Activated CD4-positive, alpha-beta memory T cell treated with anti-CD3 and anti-CD28 coated beads for 36 hours (primary cell): ENCODE results near the gene LPP. TPM values are rescaled to one million over a fixed set of nuclear protein-coding genes. Genes with fewer than 3 reads are reported as not detected.
"Not testable (repeated sequence)": the region's sequence is repeated elsewhere in the genome, so short reads cannot be mapped to it uniquely, and the experiment has no call there.

Experiments
- CTCF ChIA-PET: fragments of 350-600 bp; sonication (Branson Sonifier 250); formaldehyde crosslinking; loops from one replicate; lab custom pipeline; 2021; ENCODE audit warnings: antibody characterized with exemption, inconsistent platforms; lab: Charles Lee
- POLR2A ChIA-PET: fragments of 350-600 bp; sonication (Branson Sonifier 250); formaldehyde crosslinking; loops from one replicate; lab custom pipeline; 2021; ENCODE audit warnings: antibody characterized with exemption; lab: Charles Lee
- DNase-seq: peaks from one replicate; pipeline ENCODE4 v3.0.0-alpha.2; 2020
- H3K27ac Mint-ChIP-seq: one replicate; pipeline ENCODE4 v1.8.0; 2021; ENCODE audit warnings: mixed read lengths
- H3K27me3 Mint-ChIP-seq: one replicate; pipeline ENCODE4 v1.8.0; 2021; ENCODE audit warnings: mixed read lengths
- H3K36me3 Mint-ChIP-seq: one replicate; pipeline ENCODE4 v1.8.0; 2021; ENCODE audit warnings: mixed read lengths
- H3K4me1 Mint-ChIP-seq: one replicate; pipeline ENCODE4 v1.8.0; 2021; ENCODE audit warnings: low read depth, mixed read lengths
- H3K4me3 Mint-ChIP-seq: one replicate; pipeline ENCODE4 v1.8.0; 2021; ENCODE audit warnings: mild to moderate bottlenecking, mixed read lengths
- H3K9me3 Mint-ChIP-seq: one replicate; pipeline ENCODE4 v1.8.0; 2021; ENCODE audit warnings: mixed read lengths
- intact Hi-C: fragments of 100-400 bp; cut with micrococcal nuclease; formaldehyde crosslinking; loops from one replicate; pipeline ENCODE4 v1.15.1; 2023
- total RNA-seq, 2 experiments: library from RNA; stranded (reverse); gene quantifications; one replicate each; pipeline ENCODE4 v1.2.3, GENCODE V29; 2021

Gene LPP
- total RNA-seq, 2 experiments from 2014 or later: 41.0 to 43.6 TPM

DNA sequence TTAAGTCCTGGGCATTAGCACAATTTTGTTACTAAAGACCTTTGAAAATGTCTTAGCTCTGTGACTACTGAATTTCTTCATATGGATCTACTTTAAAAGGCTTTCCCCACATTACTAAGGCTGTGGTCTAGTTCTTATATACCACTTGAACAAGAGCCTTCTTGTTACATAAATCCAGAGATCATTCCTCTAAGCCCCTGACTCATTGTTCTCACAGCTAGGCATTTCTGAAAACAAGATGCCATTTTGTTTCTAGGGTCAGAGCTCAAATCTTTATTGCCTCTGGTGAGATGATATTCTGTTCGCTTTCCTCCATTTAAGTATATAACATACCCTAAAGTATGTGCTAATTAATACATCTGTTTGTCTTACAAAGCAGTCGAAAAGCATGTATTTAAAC, 29.8 kb upstream of the LPP start:
- Mint-ChIP-seq H3K27me3 (peaks cover 1% of the 10 kb centered on the region), H3K4me3 (no peak overlapping the region), H3K27ac (peak overlapping the region; percentile 29), H3K36me3 (no peaks in the 10 kb centered on the region), H3K4me1 (peaks cover 20% of the 10 kb centered on the region), H3K9me3 (no peaks in the 10 kb centered on the region)
- ChIA-PET POLR2A (interaction anchor here (0.8 to 1.2 kb wide), 2 partner anchors 29 to 384 kb away, joined by 3 to 4 read pairs; no protein-coding TSS in a partner anchor), CTCF (interaction anchor here (1.0 to 1.4 kb wide), 2 partner anchors 385 to 917 kb away, joined by 3 to 4 read pairs; no protein-coding TSS in a partner anchor)
- no peak for DNase-seq
- intact Hi-C loops: loop anchor here (5.0 kb wide), 2 partner anchors 33 to 62 kb away; no protein-coding TSS in a partner anchor

DNA sequence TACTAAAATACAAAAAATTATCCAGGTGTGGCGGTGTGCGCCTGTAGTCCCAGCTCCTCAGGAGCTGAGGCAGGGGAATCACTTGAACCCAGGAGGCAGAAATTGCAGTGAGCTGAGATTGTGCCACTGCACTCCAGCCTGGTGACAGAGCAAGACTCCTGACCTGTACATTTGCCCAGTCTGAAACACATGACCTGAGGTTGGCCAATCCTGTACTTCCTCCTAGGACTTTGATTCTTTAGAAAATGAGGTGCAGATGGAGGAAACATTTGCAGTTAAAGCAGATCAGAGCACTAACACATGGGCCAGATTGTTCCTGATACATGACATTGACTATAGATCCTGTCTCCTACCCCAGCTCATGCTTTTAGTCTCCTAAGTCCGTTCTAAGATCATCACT, 28.9 kb upstream of the LPP start:
- intact Hi-C loops: no loop called here
- no peaks in the 10 kb centered on the region for H3K36me3 Mint-ChIP-seq
- no peak for DNase-seq
- no peaks in the 10 kb centered on the region for H3K9me3 Mint-ChIP-seq
- peaks cover 1% of the 10 kb centered on the region for H3K27me3 Mint-ChIP-seq
- ChIA-PET CTCF (interaction anchor here (1.4 kb wide), 1 partner anchor 916 kb away, joined by 3 read pairs; no protein-coding TSS in a partner anchor), POLR2A (no interaction called here)
- peaks cover 20% of the 10 kb centered on the region for H3K4me1 Mint-ChIP-seq
- H3K27ac Mint-ChIP-seq: no peak overlapping the region
- H3K4me3 Mint-ChIP-seq: no peak overlapping the region

DNA sequence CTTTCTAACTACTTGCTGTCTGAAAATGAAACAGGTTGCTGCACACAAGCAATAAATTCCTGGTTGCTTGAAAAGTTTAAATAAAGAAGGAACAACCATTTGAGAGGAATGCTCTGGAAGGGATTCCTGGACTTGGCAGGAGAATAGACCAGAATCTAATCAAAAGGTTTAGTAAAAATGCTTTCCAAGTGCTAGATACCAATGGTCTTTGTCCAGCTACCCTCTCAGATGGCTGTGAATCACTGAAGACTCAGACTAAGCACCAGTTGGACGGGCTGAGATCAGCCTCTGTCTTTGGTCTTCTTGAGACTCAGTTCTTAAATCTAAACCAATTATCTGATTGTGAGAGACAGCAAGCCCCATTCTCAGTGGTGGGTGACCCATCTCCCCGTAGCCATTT, 27.7 kb upstream of the LPP start:
- Mint-ChIP-seq H3K36me3 (no peaks in the 10 kb centered on the region), H3K4me3 (no peak overlapping the region), H3K27me3 (no peaks in the 10 kb centered on the region), H3K4me1 (peaks cover 20% of the 10 kb centered on the region), H3K9me3 (no peaks in the 10 kb centered on the region), H3K27ac (no peak overlapping the region)
- POLR2A ChIA-PET: no interaction called here
- no peak for DNase-seq
- intact Hi-C loops: no loop called here
- CTCF ChIA-PET: interaction anchor here (0.8 kb wide), 1 partner anchor 828 kb away, joined by 5 read pairs; no protein-coding TSS in a partner anchor

DNA sequence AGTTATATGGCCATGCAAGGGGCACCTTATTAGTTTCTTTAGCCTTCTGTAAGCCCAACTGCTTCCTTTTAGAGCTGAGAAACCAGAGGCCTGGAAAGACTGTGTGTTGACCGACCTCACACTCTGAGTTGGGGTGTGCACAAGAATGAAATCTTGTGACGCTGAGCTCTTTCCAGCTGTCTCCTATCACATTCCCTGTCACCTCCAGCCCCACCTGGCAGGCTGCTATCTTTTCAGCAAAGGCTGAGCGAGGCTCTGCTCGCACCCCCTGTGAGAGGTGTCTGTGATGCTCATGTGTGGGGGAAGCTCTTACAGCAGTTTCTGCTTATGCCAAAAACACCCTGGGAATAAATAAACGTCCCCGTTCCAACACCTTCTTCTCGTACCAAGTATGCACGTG, 27.0 kb upstream of the LPP start:
- Mint-ChIP-seq H3K36me3 (no peaks in the 10 kb centered on the region), H3K27ac (no peak overlapping the region), H3K4me3 (no peak overlapping the region), H3K4me1 (peaks cover 20% of the 10 kb centered on the region), H3K27me3 (no peaks in the 10 kb centered on the region), H3K9me3 (no peaks in the 10 kb centered on the region)
- ChIA-PET CTCF (no interaction called here), POLR2A (no interaction called here)
- intact Hi-C loops: no loop called here
- no peak for DNase-seq

DNA sequence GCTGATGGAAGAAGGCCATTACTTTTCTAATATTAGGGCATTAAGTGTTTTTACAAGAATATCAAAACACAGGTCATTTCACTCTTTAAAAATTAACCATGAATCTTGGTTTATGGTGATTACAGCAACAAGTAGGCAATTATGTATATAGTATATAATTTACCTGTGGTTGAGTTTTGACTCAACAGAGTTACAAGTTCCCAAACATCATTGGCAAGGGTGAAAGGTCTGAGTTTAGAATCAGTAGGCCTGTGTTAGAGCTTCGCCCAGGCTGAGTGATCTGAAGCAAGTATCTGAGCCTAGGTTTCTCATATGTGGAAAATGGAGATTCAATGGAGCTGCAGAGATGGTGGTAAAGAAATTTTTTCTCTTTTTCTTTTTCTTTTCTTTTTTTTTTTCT, 25.1 kb upstream of the LPP start:
- CTCF ChIA-PET: no interaction called here
- intact Hi-C loops: no loop called here
- Mint-ChIP-seq H3K9me3 (peaks cover under 1% of the 10 kb centered on the region), H3K4me1 (peaks cover 10% of the 10 kb centered on the region), H3K36me3 (no peaks in the 10 kb centered on the region), H3K27ac (no peak overlapping the region), H3K27me3 (no peaks in the 10 kb centered on the region), H3K4me3 (no peak overlapping the region)
- no peak for DNase-seq
- POLR2A ChIA-PET: no interaction called here

DNA sequence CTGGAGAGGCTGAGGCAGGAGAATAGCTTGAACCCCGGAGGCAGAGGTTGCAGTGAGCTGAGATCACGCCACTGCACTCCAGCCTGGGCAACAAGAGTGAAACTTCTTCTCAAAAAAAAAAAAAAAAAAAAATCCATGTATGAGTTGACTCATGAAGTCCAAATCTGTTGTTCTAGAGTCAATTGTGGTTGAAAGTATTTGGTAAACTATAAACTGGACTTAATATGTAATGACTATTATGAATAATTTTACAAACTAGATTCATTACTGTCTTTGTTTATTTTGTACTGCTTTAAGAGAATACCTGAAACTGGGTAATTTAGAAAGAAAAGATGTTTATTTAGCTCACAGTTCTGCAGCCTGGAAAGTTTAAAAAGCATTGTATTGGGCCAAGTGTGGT, 22.9 kb upstream of the LPP start:
- H3K9me3 Mint-ChIP-seq, H3K27ac Mint-ChIP-seq, DNase-seq, H3K27me3 Mint-ChIP-seq, H3K4me1 Mint-ChIP-seq, intact Hi-C loops, CTCF ChIA-PET, H3K4me3 Mint-ChIP-seq, H3K36me3 Mint-ChIP-seq: not testable (repeated sequence)
- POLR2A ChIA-PET: interaction anchor here (0.7 kb wide), 1 partner anchor 185 kb away, joined by 3 read pairs; no protein-coding TSS in a partner anchor

DNA sequence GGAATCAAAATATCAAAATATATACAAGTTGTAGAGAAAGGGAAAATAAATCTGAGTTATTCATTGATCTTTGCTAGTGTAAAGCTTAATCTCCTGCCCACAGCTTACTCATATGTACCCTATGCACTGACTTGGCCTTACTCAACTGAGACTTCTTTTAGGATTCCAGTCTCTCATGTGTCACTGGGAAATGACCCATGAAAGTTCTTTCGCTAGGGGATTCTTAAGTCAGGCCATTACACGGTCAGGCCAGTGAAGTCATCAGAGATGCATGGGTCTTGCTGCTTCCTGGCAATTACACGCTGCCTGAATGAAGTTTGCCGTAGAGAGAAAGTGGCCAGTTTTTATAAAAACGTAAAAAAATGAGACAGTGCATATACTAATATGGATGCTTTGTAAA, 20.7 kb upstream of the LPP start:
- intact Hi-C loops: loop anchor here (1.0 kb wide), 1 partner anchor 10 kb away; no protein-coding TSS in a partner anchor
- Mint-ChIP-seq H3K36me3 (no peaks in the 10 kb centered on the region), H3K4me3 (no peak overlapping the region), H3K27me3 (no peaks in the 10 kb centered on the region), H3K4me1 (peaks cover 11% of the 10 kb centered on the region), H3K27ac (no peak overlapping the region), H3K9me3 (peaks cover 4% of the 10 kb centered on the region)
- ChIA-PET CTCF (no interaction called here), POLR2A (interaction anchor here (0.8 to 1.2 kb wide), 2 partner anchors 21 to 390 kb away, joined by 3 read pairs; partner anchors contain the start of gene LPP)
- no peak for DNase-seq

DNA sequence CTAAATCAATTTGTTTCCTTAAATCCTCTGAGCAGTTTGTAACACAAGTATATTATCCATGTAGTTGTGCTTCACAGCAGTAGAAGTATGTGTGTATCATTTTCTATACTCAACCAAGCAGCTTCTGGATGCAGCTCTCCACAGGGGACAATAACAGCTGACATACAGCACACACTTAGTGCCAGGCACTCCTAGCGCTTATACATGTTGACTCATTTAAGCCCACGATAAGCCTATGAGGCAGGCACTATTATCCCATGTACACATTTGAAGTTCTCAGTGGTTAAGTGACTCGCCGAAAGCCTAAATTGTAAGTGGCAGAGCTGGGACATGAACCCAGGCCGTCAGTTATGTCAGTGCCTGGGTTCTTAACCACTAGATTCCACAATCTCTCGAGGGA, 20.3 kb upstream of the LPP start:
- Mint-ChIP-seq H3K4me3 (no peak overlapping the region), H3K27me3 (no peaks in the 10 kb centered on the region), H3K4me1 (peaks cover 11% of the 10 kb centered on the region), H3K27ac (no peak overlapping the region), H3K9me3 (peaks cover 4% of the 10 kb centered on the region), H3K36me3 (no peaks in the 10 kb centered on the region)
- ChIA-PET CTCF (no interaction called here), POLR2A (interaction anchor here (0.8 to 1.2 kb wide), 2 partner anchors 21 to 390 kb away, joined by 3 read pairs; partner anchors contain the start of gene LPP)
- peak; percentile 30 for DNase-seq
- intact Hi-C loops: loop anchor here (1.0 kb wide), 1 partner anchor 10 kb away; no protein-coding TSS in a partner anchor

DNA sequence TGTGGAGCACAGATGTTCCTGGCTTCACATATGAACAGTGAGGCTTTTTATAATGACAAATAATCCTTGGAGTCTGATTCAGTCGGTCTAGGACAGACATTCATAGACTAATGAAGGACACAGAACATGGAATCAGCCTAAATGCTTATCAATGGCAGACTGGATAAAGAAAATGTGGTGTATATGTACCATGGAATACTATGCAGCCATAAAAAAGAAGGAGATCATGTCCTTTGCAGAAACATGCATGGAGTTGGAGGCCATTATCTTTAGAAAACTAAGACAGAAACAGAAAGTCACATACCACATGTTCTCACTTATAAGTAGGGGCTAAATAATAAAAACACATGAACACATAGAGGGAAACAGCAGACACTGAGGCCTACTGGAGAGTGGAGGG, 19.9 kb upstream of the LPP start:
- H3K4me3 Mint-ChIP-seq: no peak overlapping the region
- ChIA-PET CTCF (no interaction called here), POLR2A (no interaction called here)
- no peak overlapping the region for H3K27ac Mint-ChIP-seq
- no peak for DNase-seq
- H3K9me3 Mint-ChIP-seq: peaks cover 4% of the 10 kb centered on the region
- H3K27me3 Mint-ChIP-seq: no peaks in the 10 kb centered on the region
- H3K36me3 Mint-ChIP-seq: no peaks in the 10 kb centered on the region
- H3K4me1 Mint-ChIP-seq: peaks cover 11% of the 10 kb centered on the region
- intact Hi-C loops: no loop called here

DNA sequence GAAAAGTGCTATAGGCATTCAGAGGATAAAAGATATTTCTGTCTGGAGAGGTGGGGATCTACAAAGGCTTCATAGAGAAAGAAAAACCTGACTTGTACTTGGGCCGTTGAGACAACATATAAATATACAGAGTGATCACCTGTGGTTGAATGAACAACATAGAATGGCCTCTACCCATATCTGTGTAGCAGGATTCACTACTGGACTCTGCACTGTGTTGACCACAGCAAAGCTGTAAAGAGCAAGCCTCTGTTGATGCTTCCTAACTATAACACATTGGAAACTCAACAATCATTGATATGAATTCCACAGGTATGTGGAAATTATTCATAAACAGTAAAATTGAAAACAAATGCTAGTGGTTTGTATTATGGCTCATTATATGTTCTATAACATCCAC, 19.1 kb upstream of the LPP start:
- DNase-seq: no peak
- H3K4me3 Mint-ChIP-seq: no peak overlapping the region
- no peak overlapping the region for H3K27ac Mint-ChIP-seq
- H3K9me3 Mint-ChIP-seq: peaks cover 4% of the 10 kb centered on the region
- CTCF ChIA-PET: interaction anchor here (1.7 kb wide), 1 partner anchor 394 kb away, joined by 4 read pairs; no protein-coding TSS in a partner anchor
- POLR2A ChIA-PET: no interaction called here
- H3K36me3 Mint-ChIP-seq: no peaks in the 10 kb centered on the region
- H3K27me3 Mint-ChIP-seq: no peaks in the 10 kb centered on the region
- H3K4me1 Mint-ChIP-seq: peaks cover 11% of the 10 kb centered on the region
- intact Hi-C loops: no loop called here

DNA sequence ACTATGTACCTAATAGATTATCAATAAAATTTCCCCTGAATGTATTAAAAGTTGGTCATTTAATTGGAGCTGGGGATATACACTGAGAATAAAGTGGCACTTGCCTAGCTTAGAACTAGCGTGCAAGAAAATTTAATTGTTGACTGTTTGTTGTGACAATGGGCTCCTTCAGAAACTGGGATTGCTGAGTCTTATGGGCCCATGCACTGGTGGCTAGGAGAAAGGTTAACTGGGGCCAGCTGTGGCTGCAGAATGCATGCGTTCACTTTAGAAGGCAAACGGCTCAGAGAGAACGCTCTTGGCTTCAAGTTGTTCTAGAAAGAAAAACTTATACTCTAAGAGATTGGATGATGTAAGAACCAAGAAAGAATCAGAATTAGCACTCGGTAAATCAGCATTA, 18.7 kb upstream of the LPP start:
- ChIA-PET POLR2A (no interaction called here), CTCF (interaction anchor here (1.7 kb wide), 1 partner anchor 394 kb away, joined by 4 read pairs; no protein-coding TSS in a partner anchor)
- Mint-ChIP-seq H3K9me3 (peaks cover 4% of the 10 kb centered on the region), H3K36me3 (no peaks in the 10 kb centered on the region), H3K27me3 (no peaks in the 10 kb centered on the region), H3K27ac (no peak overlapping the region), H3K4me3 (no peak overlapping the region), H3K4me1 (peaks cover 11% of the 10 kb centered on the region)
- intact Hi-C loops: no loop called here
- no peak for DNase-seq

DNA sequence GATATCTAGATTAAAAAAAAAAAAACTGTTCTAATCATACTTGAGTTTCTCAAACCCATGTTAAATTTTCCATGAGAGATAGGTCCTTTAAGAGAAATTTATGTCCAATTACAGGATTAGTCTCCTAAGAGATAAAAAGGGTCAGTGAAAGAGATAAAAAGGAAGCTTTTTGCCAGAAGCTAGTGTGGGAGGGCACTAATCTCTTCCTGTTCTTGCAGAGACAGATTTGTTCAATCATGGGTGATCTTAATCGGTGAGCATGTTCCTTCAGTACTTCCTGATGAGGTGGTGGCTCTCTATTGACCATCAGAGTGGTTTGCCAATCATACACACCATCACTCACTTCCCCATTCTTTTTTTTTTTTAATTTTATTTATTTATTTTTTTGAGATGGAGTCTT, 16.9 kb upstream of the LPP start:
- Mint-ChIP-seq H3K36me3 (no peaks in the 10 kb centered on the region), H3K27ac (no peak overlapping the region), H3K4me3 (no peak overlapping the region), H3K4me1 (peaks cover 11% of the 10 kb centered on the region), H3K27me3 (no peaks in the 10 kb centered on the region), H3K9me3 (peaks cover 4% of the 10 kb centered on the region)
- DNase-seq: no peak
- ChIA-PET CTCF (no interaction called here), POLR2A (no interaction called here)
- intact Hi-C loops: no loop called here

DNA sequence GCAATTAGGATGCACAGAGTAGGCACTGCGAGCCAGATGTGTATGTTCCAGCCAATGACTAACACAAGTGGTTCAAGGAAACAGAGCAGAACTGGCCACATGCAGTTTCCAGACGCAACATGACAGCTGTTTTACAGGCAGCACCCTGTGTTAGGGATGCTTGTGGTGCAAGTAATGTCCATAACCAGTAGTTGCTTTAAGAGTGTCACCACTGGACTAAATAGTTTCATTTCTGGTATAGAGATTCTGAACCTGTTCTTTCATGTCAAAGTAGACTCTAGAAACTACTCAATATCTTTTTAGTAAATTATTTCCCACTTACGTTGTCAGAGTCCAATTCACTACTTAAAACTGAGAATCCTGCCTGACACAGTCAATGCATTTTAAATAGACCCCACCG, 14.5 kb upstream of the LPP start:
- Mint-ChIP-seq H3K27me3 (no peaks in the 10 kb centered on the region), H3K4me3 (no peak overlapping the region), H3K4me1 (peaks cover 6% of the 10 kb centered on the region), H3K9me3 (no peaks in the 10 kb centered on the region), H3K36me3 (no peaks in the 10 kb centered on the region), H3K27ac (no peak overlapping the region)
- no peak for DNase-seq
- intact Hi-C loops: no loop called here
- ChIA-PET POLR2A (no interaction called here), CTCF (interaction anchor here (1.4 kb wide), 1 partner anchor 14 kb away, joined by 4 read pairs; the partner anchor contains the start of gene LPP)
